ENCODE data around the gene MAPK6. TPM values are rescaled to one million over a fixed set of nuclear protein-coding genes. Genes with fewer than 3 reads are reported as not detected.

MAPK6 gene
- total and polyA plus RNA-seq, 2 of the 4 experiments (the other 2 are of a cell fraction): 22.6 to 60.6 TPM

DNA sequence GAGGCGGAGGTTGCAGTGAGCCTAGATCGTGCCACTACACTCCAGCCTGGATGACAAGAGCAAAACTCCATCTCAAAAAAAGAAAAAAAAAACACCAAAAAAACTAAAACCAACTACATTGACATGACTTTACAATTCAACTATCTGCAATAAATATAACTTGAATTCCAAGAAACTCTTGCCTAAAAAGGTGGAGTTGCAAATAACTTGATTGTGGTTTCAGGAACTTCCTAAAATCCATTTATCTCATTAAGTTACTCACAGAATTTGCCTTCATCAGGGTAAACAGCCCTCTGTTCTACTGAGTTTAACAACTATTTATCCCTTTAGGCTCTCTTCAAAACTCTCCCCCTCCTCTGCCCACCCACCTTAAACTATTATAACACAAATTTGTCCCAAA is 2.7 kb upstream of the MAPK6 start:
- no peak overlapping the region for H4K91ac ChIP-seq (ENCODE audit: insufficient read depth, low read depth, low read length)
- no peak overlapping the region for H2AK9ac ChIP-seq (replicated peaks; ENCODE audit: low read depth, low read length, poor library complexity)
- no peak overlapping the region for H2BK15ac ChIP-seq (ENCODE audit: low read depth, low read length)
- CTCF ChIA-PET: no interaction called here
- no peak overlapping the region for H3K4me2 ChIP-seq (ENCODE audit: low read depth, low read length)
- H3K4ac ChIP-seq (ENCODE audit: low read depth, low read length): no peak overlapping the region
- no peak overlapping the region for H3K14ac ChIP-seq (replicated peaks; ENCODE audit: low read depth, low read length)
- no peak overlapping the region for H4K5ac ChIP-seq (ENCODE audit: low read depth, low read length)
- no peak overlapping the region for H4K8ac ChIP-seq (ENCODE audit: low read depth in 2 of 2, low read length in 2 of 2)
- peaks cover 9% of the 10 kb centered on the region for H3K4me1 ChIP-seq (ENCODE audit: control insufficient read depth, insufficient read depth, low read length)
- WGBS, 2 experiments (ENCODE audit: extremely low coverage in 2 of 2, insufficient read length in 1 of 2): 100% methylated on average over 1 of the region's 2 CpGs; no CpG with 5 or more reads in 1 of the 2 experiments
- no peak overlapping the region for H3K4me3 ChIP-seq (ENCODE audit: insufficient read depth, low read depth, low read length)
- H3K27ac ChIP-seq (ENCODE audit: insufficient read depth, low read length): no peak overlapping the region
- POLR2A ChIA-PET (ENCODE audit: unreplicated experiment): no interaction called here
- peaks cover 3 to 16% of the 10 kb centered on the region in 2 experiments; a peak in 2 of 4 replicates for H3K79me1 ChIP-seq (ENCODE audit: low read depth in 1 of 2, low read length in 2 of 2)
- intact Hi-C loops (cut with micrococcal nuclease): loop anchor here (5.0 kb wide), 1 partner anchor 36 kb away; no protein-coding TSS in a partner anchor
- no peak overlapping the region for H2BK20ac ChIP-seq (ENCODE audit: low read depth, low read length)
- H2BK120ac ChIP-seq (ENCODE audit: low read depth, low read length): no peak overlapping the region
- no peaks in the 10 kb centered on the region for H3K36me3 ChIP-seq (ENCODE audit: control insufficient read depth, insufficient read depth, low read length)
- dilution Hi-C loops (cut with HindIII; ENCODE audit: low sequenced_read_pairs, unreplicated experiment): no loop called here
- in situ Hi-C loops (cut with MboI; ENCODE audit: low sequenced_read_pairs): loop anchor here (25.0 kb wide), 1 partner anchor 646 kb away; no protein-coding TSS in a partner anchor
- TF ChIP-seq ELK1 (IDR thresholded peaks at IDR 0.05; ENCODE audit: borderline replicate concordance, low read depth, low read length): no peak
- no peak for TF ChIP-seq BHLHE40 (IDR thresholded peaks at IDR 0.05; ENCODE audit: low read depth, low read length)
- H3K23ac ChIP-seq (ENCODE audit: low read depth, low read length): no peak overlapping the region
- no peak overlapping the region for H2AK5ac ChIP-seq (ENCODE audit: low read depth, low read length)
- peaks cover 13% of the 10 kb centered on the region for H3K9me1 ChIP-seq (ENCODE audit: insufficient read depth, low read length)
- H2AFZ ChIP-seq (replicated peaks; ENCODE audit: low read length, poor library complexity): no peak overlapping the region
- no peaks in the 10 kb centered on the region; the same call in 1 of the 2 replicates for H4K20me1 ChIP-seq (ENCODE audit: insufficient read depth, low read length)
- H3K27me3 ChIP-seq (ENCODE audit: control insufficient read depth, insufficient read depth, low read length): no peaks in the 10 kb centered on the region
- BruUV-seq (replicated peaks): no TSS peak
- H3K18ac ChIP-seq (ENCODE audit: low read depth, low read length): no peak overlapping the region
- no peak overlapping the region for H2BK5ac ChIP-seq (ENCODE audit: low read depth, low read length, poor library complexity, severe bottlenecking)
- DNase-seq (no peak), ATAC-seq (ENCODE audit: low read depth) (no peak)
- no peak overlapping the region for H3K9ac ChIP-seq (ENCODE audit: low read depth, low read length)
- H3K56ac ChIP-seq (ENCODE audit: extremely low read depth, insufficient read depth, low read length): no peak overlapping the region
- H3K9me3 ChIP-seq (ENCODE audit: control insufficient read depth, insufficient read depth, low read length): no peaks in the 10 kb centered on the region

All from IMR-90 (cell line).